Activated T-cell treated with anti-CD3 and anti-CD28 coated beads, Interleukin-2, amount 50 U/mL, for 1 hour (primary cell): Measurements from ENCODE around the gene ELF2.
"Not testable (repeated sequence)": the region's sequence is repeated elsewhere in the genome, so short reads cannot be mapped to it uniquely, and the experiment has no call there.

Experiments used
- DNase-seq: peaks from one replicate; pipeline ENCODE4 v3.0.0-alpha.2; 2020

The ELF2 gene

DNA sequence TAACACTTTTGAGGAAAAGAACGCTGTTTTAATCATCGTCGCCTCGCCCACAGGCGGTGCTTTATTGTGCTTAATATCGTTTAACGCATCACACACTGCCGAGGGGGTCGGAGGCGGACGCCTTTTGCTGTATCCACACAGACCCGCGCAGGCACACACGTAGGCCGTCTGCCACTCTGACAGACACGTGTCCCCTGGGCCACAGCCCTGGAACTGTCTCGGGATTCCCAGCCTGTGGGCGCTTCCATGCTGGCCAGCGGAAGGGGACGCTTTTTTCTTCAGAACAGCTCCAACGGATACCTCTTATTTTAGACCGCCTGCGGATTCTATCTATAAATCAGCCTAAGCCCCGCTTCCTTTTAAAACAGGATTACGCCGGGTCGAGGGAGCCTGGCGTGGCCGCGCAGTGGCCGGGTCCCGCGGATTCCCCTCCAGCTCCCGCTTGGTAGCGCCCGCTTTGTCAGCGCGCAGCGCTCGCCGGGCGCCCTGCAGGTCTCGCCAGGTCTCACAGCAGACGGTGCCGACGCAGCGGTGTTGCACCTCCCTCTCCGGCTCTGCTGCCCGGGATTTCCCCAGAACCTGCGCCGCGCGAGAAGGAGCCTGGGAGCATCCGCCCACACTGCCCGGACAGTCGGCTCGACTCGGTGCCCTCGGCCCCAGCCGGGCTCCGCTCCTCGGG lies 161.6 kb downstream of the ELF2 start, which contains the start of gene NOCT:
Gene NOCT, plus strand, starts transcription at position 513 of the 679 bp plus-strand sequence. CDS start 201 bp downstream, outside the sequence.
- DNase-seq = peak; percentile 91

DNA sequence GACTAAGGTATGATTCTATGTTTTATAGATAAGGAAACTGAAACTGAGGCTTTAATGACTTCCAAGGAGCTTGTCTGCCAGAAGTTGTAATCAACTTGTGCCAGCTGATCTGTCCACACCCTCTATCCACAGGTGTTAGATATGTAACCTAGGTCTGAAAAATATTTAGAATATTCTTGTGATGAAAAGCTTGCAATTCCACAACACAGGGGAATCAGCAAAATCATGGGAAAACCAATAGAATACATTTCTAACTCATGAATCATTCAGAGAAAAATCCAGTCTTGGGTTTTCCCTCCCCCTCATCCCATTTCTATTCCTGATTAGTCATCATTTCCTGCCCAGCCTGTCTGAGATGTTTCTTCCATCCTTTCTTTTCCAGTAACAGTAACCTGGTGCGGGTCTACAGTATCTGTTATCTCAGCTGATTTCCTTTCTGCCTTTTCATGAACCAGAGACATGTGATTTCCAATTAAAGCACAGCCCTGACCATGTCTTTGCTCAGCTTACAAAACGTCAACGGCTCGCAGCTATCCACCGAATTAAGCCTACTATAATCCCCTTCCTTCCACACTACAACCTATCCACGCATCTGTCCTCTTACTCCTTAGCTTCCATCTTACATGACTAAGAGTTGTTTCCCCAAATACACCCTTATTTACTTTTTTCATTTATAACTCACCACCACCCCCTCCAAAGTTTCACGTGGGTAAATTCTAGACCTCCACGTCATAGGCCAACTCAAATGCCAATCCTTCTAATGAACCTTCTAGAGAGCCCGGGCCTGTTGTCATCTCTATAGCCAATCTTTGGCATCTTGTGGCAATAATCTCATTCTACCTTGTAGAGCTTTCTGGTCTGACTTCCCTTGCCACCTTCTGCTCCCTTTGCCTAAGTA lies 162.4 kb downstream of the ELF2 start:
- DNase-seq = no peak

DNA sequence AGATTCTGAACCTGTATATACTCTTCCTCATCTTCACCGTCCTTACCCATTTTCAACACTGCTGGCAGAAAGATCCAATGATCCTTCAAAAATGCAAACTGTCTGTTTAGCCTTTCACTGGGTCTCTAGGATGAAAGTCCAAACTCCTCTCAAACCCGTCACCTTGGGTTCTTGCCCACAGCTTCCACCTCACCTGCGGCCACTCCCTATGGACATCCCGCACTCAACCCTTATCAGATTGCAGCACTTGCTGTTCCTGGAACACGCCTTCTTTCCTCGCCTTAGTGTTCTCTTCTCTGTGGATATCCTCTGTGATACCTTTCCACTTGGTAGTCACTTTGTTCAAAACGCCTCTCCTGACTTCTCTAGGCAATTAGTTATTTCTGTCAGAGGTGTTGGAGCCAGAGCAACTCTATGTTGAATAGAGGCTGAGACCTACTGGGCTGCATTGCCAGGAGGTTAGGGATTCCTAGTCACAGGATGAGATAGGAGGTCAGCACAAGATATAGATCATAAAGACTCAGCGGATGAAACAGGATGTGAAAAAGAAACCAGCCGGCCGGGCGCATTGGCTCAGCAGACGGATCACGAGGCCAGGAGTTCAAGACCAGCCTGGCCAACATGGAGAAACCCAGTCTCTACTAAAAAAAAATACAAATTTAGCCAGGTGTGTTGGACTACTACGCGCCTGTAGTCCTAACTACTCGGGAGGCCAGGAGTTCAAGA lies 165.6 kb downstream of the ELF2 start:
- no peak for DNase-seq

DNA sequence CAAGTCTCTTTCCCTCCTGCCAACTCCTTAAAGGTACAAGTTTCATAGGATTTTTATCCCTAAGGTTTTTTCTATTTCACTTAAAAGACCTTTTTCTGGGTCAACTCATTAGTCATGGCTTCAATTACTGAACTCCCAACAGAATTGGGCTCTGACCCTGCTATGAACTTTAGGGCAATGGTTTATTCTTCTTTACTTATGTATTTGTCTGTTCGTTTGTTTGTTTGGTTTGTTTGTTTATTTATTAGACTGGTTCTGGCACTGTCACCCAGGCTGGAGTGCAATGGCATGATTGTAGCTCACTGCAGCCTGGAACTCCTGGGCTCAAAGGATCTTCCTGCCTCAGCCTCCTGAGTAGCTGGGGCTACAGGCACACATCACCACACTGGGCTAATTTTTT lies 167.3 kb downstream of the ELF2 start:
- no peak for DNase-seq

DNA sequence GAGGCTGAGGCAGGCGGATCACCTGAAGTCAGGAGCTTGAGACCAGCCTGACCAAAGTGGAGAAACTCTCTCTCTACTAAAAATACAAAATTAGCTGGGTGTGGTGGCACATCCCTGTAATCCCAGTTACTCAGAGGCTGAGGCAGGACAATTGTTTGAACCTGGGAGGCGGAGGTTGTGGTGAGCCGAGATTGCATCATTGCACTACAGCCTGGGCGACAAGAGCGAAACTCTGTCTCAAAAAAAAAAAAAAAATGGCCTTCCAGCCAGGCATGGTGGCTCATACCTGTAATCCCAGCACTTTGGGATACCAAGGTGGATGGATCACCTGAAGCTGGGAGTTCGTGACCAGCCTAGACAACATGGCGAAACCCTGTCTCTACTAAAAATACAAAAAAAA lies 168.7 kb downstream of the ELF2 start:
- DNase-seq = not testable (repeated sequence)

DNA sequence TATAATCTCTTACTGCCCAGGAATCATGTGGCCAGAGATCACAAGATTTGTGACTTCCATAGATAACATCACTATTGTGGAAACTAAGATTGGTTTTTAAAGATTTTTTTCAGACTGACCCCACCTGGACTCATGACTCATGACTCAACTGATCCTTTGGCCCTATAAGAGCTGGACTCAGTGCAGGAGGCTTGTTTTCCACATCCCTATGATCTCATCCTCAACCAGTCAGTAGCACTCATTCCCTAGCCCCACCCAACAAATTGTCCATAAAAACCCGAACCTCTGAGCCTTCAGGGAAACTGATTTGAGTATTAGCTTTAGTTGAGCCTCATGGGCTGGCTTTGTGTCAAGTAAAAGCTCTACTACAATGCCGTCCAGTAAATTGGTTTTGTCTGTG lies 169.4 kb downstream of the ELF2 start:
- no peak for DNase-seq
